ENCODE results near the gene ARHGEF28. TPM values are rescaled to one million over a fixed set of nuclear protein-coding genes. Genes with fewer than 3 reads are reported as not detected.

ARHGEF28 gene
- total and polyA plus RNA-seq, 9 of the 15 experiments (the other 6 are each of a cell fraction or from before 2014, with no cell fraction given), result 0.27 TPM; not detected in 8

- intact Hi-C loops (cut with micrococcal nuclease), result no loop called here
- no peaks in the 10 kb centered on the region for H3K79me2 ChIP-seq (ENCODE audit: control insufficient read depth, insufficient read depth, low read length)
- TF ChIP-seq GTF3C2 (IDR thresholded peaks at IDR 0.05; ENCODE audit: borderline replicate concordance, extremely low read depth, insufficient read length) (no peak), HOMEZ (CRISPR knock-in tag; IDR thresholded peaks at IDR 0.05) (no peak), STAT5B (CRISPR knock-in tag; IDR thresholded peaks at IDR 0.05) (no peak), ZNF764 (CRISPR knock-in tag; IDR thresholded peaks at IDR 0.05; ENCODE audit: low read depth) (no peak), MGA (IDR thresholded peaks at IDR 0.05) (no peak)
Observed at GRCh38 chr5:73678807-73679206, 52.8 kb downstream of the ARHGEF28 start.

More at GRCh38 chr5:73678807-73679206, 52.8 kb downstream of the ARHGEF28 start:
- FAIRE-seq, result no peak
- Histone ChIP-seq H3K27me3 (ENCODE audit: control insufficient read depth in 2 of 2, insufficient read depth in 2 of 2, low read length in 2 of 2) (no peaks in the 10 kb centered on the region), H3K4me2 (ENCODE audit: insufficient read depth, low read length) (no peak overlapping the region), H3K36me3 (ENCODE audit: control insufficient read depth, insufficient read depth, low read length) (no peaks in the 10 kb centered on the region), H4K20me1 (replicated peaks; ENCODE audit: control insufficient read depth, insufficient read depth, low read length) (no peaks in the 10 kb centered on the region), H3K9me1 (ENCODE audit: control insufficient read depth, insufficient read depth, low read length) (no peaks in the 10 kb centered on the region), H3K4me1 (replicated peaks in 1 of 2; ENCODE audit: control insufficient read depth in 2 of 2, insufficient read depth in 2 of 2, low read length in 2 of 2) (peaks cover 4 to 12% of the 10 kb centered on the region in 2 experiments), H3K9me3 (replicated peaks; ENCODE audit: control insufficient read depth, insufficient read depth, low read depth, low read length) (no peaks in the 10 kb centered on the region), H3K27ac (ENCODE audit: extremely low read depth, low read depth, low read length) (no peak overlapping the region), H3K4me3 (no peak overlapping the region), H2AFZ (ENCODE audit: low read depth, low read length) (no peak overlapping the region), H3K9ac (ENCODE audit: insufficient read depth in 1 of 2, low read depth in 2 of 2, low read length in 2 of 2) (no peak overlapping the region)
- ChIA-PET CTCF (ENCODE audit: low intra/inter-chr PET ratio) (no interaction called here), POLR2A (interaction anchor here (1.1 to 1.5 kb wide), 2 partner anchors 38 to 54 kb away, joined by 3 to 4 read pairs; no protein-coding TSS in a partner anchor)
- no peak for ATAC-seq
- no TSS peak for BruUV-seq (replicated peaks)
- 25% methylated on average over 3 of the region's 3 CpGs for WGBS (ENCODE audit: insufficient coverage, low coverage, missing lambda C conversion rate)
- in situ Hi-C loops (cut with MboI), result no loop called here
- DNase-seq (ENCODE audit: extremely low read depth in 1 of 4, low spot score in 3 of 4), result no peak
